Activated T-cell treated with anti-CD3 and anti-CD28 coated beads, Interleukin-2, amount 50 U/mL, for 24 hours (primary cell): ENCODE data around the gene GK2.

ENCODE experiments used
- DNase-seq: peaks from one replicate; pipeline ENCODE4 v3.0.0-alpha.2; 2020
- H3K27ac Mint-ChIP-seq: 2 replicates; pipeline ENCODE4 v1.8.0; 2020; ENCODE audit warnings: mild to moderate bottlenecking, mixed read lengths
- H3K27me3 Mint-ChIP-seq: 2 replicates; pipeline ENCODE4 v1.8.0; 2020; ENCODE audit warnings: mixed read lengths
- H3K36me3 Mint-ChIP-seq: 2 replicates; pipeline ENCODE4 v1.8.0; 2020; ENCODE audit warnings: low read depth, mixed read lengths
- H3K4me1 Mint-ChIP-seq: 2 replicates; pipeline ENCODE4 v1.8.0; 2020; ENCODE audit warnings: low read depth, mixed read lengths
- H3K4me3 Mint-ChIP-seq: 2 replicates; pipeline ENCODE4 v1.8.0; 2020; ENCODE audit warnings: mild to moderate bottlenecking, moderate library complexity, mixed read lengths
- H3K9me3 Mint-ChIP-seq: 2 replicates; pipeline ENCODE4 v1.8.0; 2020; ENCODE audit warnings: mixed read lengths

GK2 gene

GRCh38 chr4:79358438-79358837 is 49.6 kb downstream of the GK2 start:
- H3K27ac Mint-ChIP-seq: no peak overlapping the region
- no peaks in the 10 kb centered on the region for H3K27me3 Mint-ChIP-seq
- H3K4me3 Mint-ChIP-seq: no peak overlapping the region
- no peak for DNase-seq
- H3K36me3 Mint-ChIP-seq: no peaks in the 10 kb centered on the region
- H3K4me1 Mint-ChIP-seq: no peaks in the 10 kb centered on the region
- H3K9me3 Mint-ChIP-seq: no peaks in the 10 kb centered on the region

GRCh38 chr4:79357365-79357764 is 50.7 kb downstream of the GK2 start:
- Mint-ChIP-seq H3K9me3 (no peaks in the 10 kb centered on the region), H3K27ac (no peak overlapping the region), H3K4me1 (no peaks in the 10 kb centered on the region), H3K36me3 (no peaks in the 10 kb centered on the region), H3K27me3 (no peaks in the 10 kb centered on the region), H3K4me3 (no peak overlapping the region)
- DNase-seq: no peak
